ENCODE data around the gene ZNF146.
"Not testable (repeated sequence)": the region's sequence is repeated elsewhere in the genome, so short reads cannot be mapped to it uniquely, and the experiment has no call there.

ZNF146 gene

DNA sequence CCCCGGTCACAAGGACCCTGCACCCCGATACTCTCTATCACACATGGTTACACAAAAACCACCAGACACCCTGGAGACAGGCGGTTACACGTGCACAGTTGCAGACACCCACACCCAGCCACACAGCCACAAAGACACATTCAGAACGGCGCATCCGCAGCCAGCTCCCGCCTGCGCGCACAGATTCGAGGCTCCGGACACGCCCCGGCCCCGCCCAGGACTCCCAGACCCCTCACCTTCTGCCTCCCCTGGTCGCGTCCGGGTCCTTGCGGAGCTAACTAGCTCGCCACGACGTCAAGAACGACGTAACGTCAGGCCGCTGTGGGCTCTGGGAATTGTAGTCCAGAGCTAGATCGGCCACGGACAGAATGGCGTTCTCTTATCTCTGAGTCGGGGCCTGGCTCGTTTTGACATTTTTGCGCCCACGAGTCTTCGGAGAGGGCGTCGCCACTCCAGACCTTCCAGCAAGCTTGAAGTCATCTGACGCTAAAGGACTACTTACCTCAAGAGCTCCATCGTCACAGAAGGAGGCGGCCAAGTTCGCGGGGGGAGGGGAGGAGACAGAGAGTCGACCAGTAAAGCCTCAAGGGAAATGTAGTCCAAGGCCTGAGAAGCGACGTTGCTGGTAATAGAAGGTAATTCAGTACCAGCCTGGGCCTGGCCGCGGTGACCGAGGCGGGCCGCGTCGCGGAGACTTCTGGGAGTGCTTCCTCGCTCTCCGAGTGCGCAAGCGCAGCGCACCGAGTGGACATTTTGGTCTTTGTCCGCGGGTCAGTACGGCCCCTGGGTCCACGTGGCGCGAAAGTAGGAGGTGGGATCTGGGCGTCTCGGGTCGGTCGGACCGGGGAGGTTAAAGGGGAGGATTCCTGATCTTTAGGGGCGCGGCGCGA lies at the start of gene ZNF146, which contains the start of gene ZNF565:
Gene ZNF146 (plus strand): TSS at position 721 of the 890 bp plus-strand sequence. CDS start 21,335 bp downstream, outside the sequence.
Gene ZNF565 (minus strand): TSS at position 280 of the 890 bp plus-strand sequence. CDS start 12,680 bp downstream, outside the sequence.
- Histone ChIP-seq H3K4me1 (ENCODE audit: control insufficient read depth in 1 of 2, insufficient read depth in 2 of 2, low read length in 2 of 2) (peaks cover 0 to 16% of the 10 kb centered on the region in 2 donors), H3K36me3 (ENCODE audit: control insufficient read depth in 1 of 2, insufficient read depth in 2 of 2, low read length in 2 of 2) (peaks cover 0 to 4% of the 10 kb centered on the region in 2 donors), H3K27me3 (ENCODE audit: low read depth, low read length) (no peaks in the 10 kb centered on the region), H3K4me3 (ENCODE audit: low read depth in 1 of 2, low read length in 2 of 2) (peak within 1 kb of the TSS; percentile 77 to 99), H3K27ac (ENCODE audit: low read length) (peak within 1 kb of the TSS; percentile 98), H3K9me3 (ENCODE audit: control insufficient read depth in 1 of 2, low read length in 2 of 2) (no peaks in the 10 kb centered on the region)

DNA sequence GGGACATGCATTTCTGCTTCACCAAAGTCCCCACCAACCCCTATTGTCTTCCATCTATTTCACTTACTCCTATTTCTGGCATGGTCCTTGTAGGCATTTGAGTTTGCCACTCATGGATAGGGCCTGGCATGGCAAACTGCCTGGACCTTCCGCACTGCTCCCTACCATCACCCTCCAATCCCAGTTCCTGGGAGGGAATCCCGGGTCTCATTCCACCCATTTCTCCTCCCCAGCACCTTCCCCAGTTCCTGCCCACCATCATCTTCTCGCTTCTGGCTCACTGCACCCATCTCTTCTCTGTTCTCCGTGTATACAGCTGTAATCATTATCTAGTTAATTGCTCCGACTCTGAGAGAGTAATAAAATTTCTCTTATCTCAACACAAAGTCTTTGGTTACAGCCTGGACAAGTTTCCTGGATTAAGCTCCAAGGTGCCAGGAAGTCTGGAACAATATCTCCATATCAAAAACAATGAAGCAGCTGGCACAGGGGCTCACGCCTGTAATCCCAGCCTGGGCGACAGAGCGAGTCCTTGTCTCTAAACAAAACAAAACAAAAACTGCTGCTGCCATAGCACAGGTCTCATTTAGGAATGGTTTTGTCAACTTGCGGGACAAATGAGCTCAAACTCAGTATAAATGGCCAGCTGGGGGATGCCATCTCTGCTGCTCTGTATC lies 45.7 kb upstream of the ZNF146 start:
- Histone ChIP-seq H3K36me3 (ENCODE audit: control insufficient read depth in 1 of 2, insufficient read depth in 2 of 2, low read length in 2 of 2) (peaks cover 0 to 3% of the 10 kb centered on the region in 2 donors), H3K4me3 (ENCODE audit: low read depth in 1 of 2, low read length in 2 of 2) (no peak overlapping the region), H3K9me3 (ENCODE audit: control insufficient read depth in 1 of 2, low read length in 2 of 2) (no peaks in the 10 kb centered on the region), H3K27me3 (ENCODE audit: low read depth, low read length) (no peaks in the 10 kb centered on the region), H3K27ac (ENCODE audit: low read length) (no peak overlapping the region), H3K4me1 (ENCODE audit: control insufficient read depth in 1 of 2, insufficient read depth in 2 of 2, low read length in 2 of 2) (peaks cover 0 to 6% of the 10 kb centered on the region in 2 donors)

DNA sequence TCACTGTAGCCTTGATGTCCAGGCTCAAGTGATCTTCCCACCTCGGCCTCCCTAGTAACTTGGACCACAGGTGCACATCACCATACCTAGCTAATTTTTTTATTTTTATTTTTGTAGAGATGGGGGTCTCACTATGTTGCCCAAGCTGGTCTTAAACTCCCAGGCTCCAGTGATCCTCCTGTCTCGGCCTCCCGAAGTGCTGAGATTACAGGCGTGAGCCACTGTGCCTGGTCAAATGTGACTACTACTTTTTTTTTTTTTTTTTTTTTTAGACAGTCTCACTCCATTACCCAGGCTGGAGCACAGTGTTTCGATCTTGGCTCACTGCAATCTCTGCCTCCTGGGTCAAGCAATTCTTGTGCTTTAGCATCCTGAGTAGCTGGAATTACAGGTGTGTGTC lies 42.1 kb upstream of the ZNF146 start:
- no peaks in the 10 kb centered on the region for H3K27me3 ChIP-seq (ENCODE audit: low read depth, low read length)
- no peaks in the 10 kb centered on the region for H3K36me3 ChIP-seq (ENCODE audit: control insufficient read depth in 1 of 2, insufficient read depth in 2 of 2, low read length in 2 of 2)
- H3K4me3 ChIP-seq (ENCODE audit: low read depth in 1 of 2, low read length in 2 of 2), result no peak overlapping the region
- H3K4me1 ChIP-seq (ENCODE audit: control insufficient read depth in 1 of 2, insufficient read depth in 2 of 2, low read length in 2 of 2), result peaks cover 0 to 6% of the 10 kb centered on the region in 2 donors
- H3K9me3 ChIP-seq (ENCODE audit: control insufficient read depth in 1 of 2, low read length in 2 of 2), result no peaks in the 10 kb centered on the region
- H3K27ac ChIP-seq (ENCODE audit: low read length), result no peak overlapping the region

DNA sequence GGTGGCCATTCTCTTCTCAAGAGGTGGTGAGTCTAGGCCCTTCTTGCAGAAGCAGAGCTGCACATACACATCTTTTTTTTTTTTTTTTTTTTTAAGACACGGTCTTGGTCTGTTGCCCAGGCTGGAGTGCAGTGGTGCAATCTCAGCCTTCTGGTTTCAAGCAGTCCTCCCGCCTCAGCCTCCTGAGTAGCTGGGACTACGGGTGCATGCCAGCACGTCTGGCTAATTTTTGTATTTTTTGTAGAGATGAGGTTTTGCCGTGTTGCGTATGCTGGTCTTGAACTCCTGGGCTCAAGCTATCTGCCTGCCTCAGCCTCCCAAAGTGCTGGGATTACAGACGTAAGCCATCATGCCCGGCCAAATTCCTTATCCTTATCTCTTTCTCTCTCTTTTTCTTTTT lies 41.1 kb upstream of the ZNF146 start:
- H3K4me1 ChIP-seq (ENCODE audit: control insufficient read depth in 1 of 2, insufficient read depth in 2 of 2, low read length in 2 of 2); H3K9me3 ChIP-seq (ENCODE audit: control insufficient read depth in 1 of 2, low read length in 2 of 2); H3K27me3 ChIP-seq (ENCODE audit: low read depth, low read length); H3K27ac ChIP-seq (ENCODE audit: low read length); H3K4me3 ChIP-seq (ENCODE audit: low read depth in 1 of 2, low read length in 2 of 2); H3K36me3 ChIP-seq (ENCODE audit: control insufficient read depth in 1 of 2, insufficient read depth in 2 of 2, low read length in 2 of 2): not testable (repeated sequence)

DNA sequence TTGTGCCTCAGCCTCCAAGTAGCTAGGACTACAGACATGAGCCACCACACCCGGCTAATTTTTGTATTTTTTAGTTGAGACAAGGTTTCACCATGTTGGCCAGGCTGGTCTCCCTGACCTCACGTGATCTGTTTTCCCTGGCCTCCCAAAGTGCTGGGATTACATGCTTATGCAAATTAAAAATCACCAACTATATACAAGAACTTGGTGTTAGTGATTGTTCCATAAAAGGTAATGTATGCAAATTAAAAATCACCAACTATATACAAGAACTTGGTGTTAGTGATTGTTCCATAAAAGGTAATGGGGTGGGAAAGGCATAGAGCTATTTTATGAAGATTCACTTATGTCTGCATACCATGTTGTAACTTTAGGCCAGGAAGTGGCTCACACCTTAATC lies 35.8 kb upstream of the ZNF146 start:
- peaks cover 12 to 14% of the 10 kb centered on the region in 2 donors for H3K36me3 ChIP-seq (ENCODE audit: control insufficient read depth in 1 of 2, insufficient read depth in 2 of 2, low read length in 2 of 2)
- not testable (repeated sequence) for H3K9me3 ChIP-seq (ENCODE audit: control insufficient read depth in 1 of 2, low read length in 2 of 2); H3K27ac ChIP-seq (ENCODE audit: low read length); H3K4me1 ChIP-seq (ENCODE audit: control insufficient read depth in 1 of 2, insufficient read depth in 2 of 2, low read length in 2 of 2); H3K4me3 ChIP-seq (ENCODE audit: low read depth in 1 of 2, low read length in 2 of 2); H3K27me3 ChIP-seq (ENCODE audit: low read depth, low read length)

DNA sequence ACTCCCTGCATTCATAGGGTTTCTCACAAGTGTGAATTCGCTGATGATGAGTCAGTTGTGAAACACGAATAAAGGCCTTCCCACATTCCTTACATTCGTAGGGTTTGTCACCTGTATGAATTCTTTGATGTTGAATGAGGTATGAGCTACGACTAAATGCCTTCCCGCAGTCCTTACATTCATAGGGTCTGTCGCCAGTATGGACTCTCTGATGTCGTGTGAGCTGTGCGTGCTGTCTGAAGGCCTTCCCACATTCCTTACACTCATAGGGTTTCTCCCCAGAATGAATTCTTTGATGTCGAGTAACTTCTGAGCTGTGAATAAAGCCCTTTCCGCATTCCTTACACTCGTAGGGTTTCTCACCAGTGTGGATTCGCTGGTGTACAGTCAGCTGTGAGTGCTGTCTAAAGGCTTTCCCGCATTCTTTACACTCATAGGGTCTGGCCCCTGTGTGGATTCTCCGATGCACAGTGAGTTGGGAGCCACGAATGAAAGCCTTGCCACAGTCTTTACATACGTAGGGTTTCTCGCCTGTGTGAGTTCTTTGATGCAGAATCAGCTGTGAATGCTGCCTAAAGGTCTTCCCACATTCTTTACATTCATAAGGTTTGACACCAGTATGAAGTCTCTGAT lies 32.2 kb upstream of the ZNF146 start:
- Histone ChIP-seq H3K36me3 (ENCODE audit: control insufficient read depth in 1 of 2, insufficient read depth in 2 of 2, low read length in 2 of 2) (peaks cover 12 to 14% of the 10 kb centered on the region in 2 donors), H3K27ac (ENCODE audit: low read length) (no peak overlapping the region), H3K4me3 (ENCODE audit: low read depth in 1 of 2, low read length in 2 of 2) (no peak overlapping the region), H3K9me3 (ENCODE audit: control insufficient read depth in 1 of 2, low read length in 2 of 2) (no peaks in the 10 kb centered on the region), H3K27me3 (ENCODE audit: low read depth, low read length) (no peaks in the 10 kb centered on the region), H3K4me1 (ENCODE audit: control insufficient read depth in 1 of 2, insufficient read depth in 2 of 2, low read length in 2 of 2) (no peaks in the 10 kb centered on the region)

DNA sequence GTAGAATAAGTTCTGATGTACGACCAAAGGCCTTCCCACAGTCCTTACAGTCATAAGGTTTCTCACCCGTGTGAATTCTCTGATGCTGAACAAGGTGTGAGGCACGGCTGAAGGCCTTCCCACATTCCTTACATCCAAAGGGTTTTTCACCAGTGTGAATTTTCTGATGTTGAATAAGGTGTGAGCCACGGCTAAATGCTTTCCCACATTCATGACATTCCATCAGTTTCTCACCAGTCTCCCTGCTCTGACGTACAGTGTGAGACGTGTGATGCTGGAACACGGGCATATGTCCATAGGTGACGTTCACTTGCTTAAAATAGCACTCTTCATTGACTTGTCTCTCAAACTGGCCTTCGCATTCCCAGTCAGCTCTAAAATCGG lies 31.7 kb upstream of the ZNF146 start:
- H3K27ac ChIP-seq (ENCODE audit: low read length), result no peak overlapping the region
- no peaks in the 10 kb centered on the region for H3K9me3 ChIP-seq (ENCODE audit: control insufficient read depth in 1 of 2, low read length in 2 of 2)
- peaks cover 12 to 14% of the 10 kb centered on the region in 2 donors for H3K36me3 ChIP-seq (ENCODE audit: control insufficient read depth in 1 of 2, insufficient read depth in 2 of 2, low read length in 2 of 2)
- no peaks in the 10 kb centered on the region for H3K4me1 ChIP-seq (ENCODE audit: control insufficient read depth in 1 of 2, insufficient read depth in 2 of 2, low read length in 2 of 2)
- H3K4me3 ChIP-seq (ENCODE audit: low read depth in 1 of 2, low read length in 2 of 2), result no peak overlapping the region
- no peaks in the 10 kb centered on the region for H3K27me3 ChIP-seq (ENCODE audit: low read depth, low read length)

DNA sequence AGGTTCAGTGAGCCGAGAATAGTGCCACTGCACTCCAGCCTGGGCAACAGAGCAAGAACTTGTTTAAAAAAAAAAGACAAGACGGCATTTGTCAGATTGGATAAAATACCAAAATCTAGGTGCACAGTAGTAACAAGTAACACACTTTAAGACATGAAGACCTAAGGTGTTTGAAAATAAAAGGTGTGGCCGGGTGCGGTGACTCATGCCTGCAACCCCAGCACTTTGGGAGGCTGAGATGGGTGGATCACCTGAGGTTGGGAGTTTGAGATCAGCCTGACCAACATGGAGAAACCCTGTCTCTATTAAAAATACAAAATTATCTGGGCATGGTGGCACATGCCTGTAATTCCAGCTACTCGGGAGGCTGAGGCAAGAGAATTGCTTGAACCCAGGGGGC lies 28.2 kb upstream of the ZNF146 start:
- H3K27ac ChIP-seq (ENCODE audit: low read length); H3K4me3 ChIP-seq (ENCODE audit: low read depth in 1 of 2, low read length in 2 of 2); H3K27me3 ChIP-seq (ENCODE audit: low read depth, low read length); H3K9me3 ChIP-seq (ENCODE audit: control insufficient read depth in 1 of 2, low read length in 2 of 2); H3K4me1 ChIP-seq (ENCODE audit: control insufficient read depth in 1 of 2, insufficient read depth in 2 of 2, low read length in 2 of 2): not testable (repeated sequence)
- H3K36me3 ChIP-seq (ENCODE audit: control insufficient read depth in 1 of 2, insufficient read depth in 2 of 2, low read length in 2 of 2), result peaks cover 12 to 18% of the 10 kb centered on the region in 2 donors

DNA sequence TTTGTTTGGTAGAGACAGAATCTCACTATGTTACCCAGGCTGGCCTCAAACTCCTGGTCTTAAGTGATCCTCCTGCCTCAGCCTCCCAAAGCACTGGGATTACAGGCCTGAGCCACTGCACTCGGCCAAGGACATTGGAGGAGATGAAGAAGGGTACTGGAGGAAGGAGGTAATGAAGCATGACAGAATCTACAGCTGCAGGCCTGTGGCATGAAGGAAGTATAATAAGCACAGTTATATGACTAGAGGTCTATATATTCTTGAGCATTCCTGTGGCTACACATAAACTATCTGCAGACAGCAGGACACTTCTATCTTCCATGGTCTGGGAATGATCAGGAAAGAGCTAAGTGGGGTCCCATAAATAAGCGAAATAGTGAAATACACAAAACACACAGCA lies 18.7 kb upstream of the ZNF146 start:
- H3K27me3 ChIP-seq (ENCODE audit: low read depth, low read length), result no peaks in the 10 kb centered on the region
- H3K9me3 ChIP-seq (ENCODE audit: control insufficient read depth in 1 of 2, low read length in 2 of 2), result no peaks in the 10 kb centered on the region
- no peak overlapping the region for H3K27ac ChIP-seq (ENCODE audit: low read length)
- no peaks in the 10 kb centered on the region for H3K4me1 ChIP-seq (ENCODE audit: control insufficient read depth in 1 of 2, insufficient read depth in 2 of 2, low read length in 2 of 2)
- H3K4me3 ChIP-seq (ENCODE audit: low read depth in 1 of 2, low read length in 2 of 2), result no peak overlapping the region
- H3K36me3 ChIP-seq (ENCODE audit: control insufficient read depth in 1 of 2, insufficient read depth in 2 of 2, low read length in 2 of 2), result peaks cover 14 to 21% of the 10 kb centered on the region in 2 donors

DNA sequence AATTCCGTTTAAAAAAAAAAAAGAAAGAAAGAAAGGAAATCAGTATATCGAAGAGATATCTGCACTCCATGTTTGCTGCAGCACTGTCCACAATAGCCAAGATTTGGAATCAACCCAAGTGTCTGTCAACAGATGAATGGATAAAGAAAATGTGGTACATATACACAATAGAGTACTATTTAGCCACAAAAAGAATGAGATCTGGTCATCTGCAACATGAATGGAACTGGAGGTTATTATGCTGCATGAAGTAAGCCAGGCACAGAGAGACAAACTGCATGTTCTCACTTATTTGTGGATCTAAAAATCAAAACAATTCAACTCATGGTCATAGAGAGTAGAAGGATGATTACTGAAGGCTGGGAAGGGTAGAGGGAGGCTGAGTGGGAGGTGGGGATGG lies 16.8 kb upstream of the ZNF146 start:
- H3K27ac ChIP-seq (ENCODE audit: low read length), result no peak overlapping the region
- no peaks in the 10 kb centered on the region for H3K27me3 ChIP-seq (ENCODE audit: low read depth, low read length)
- no peak overlapping the region for H3K4me3 ChIP-seq (ENCODE audit: low read depth in 1 of 2, low read length in 2 of 2)
- H3K36me3 ChIP-seq (ENCODE audit: control insufficient read depth in 1 of 2, insufficient read depth in 2 of 2, low read length in 2 of 2), result peaks cover 14 to 25% of the 10 kb centered on the region in 2 donors
- no peaks in the 10 kb centered on the region for H3K9me3 ChIP-seq (ENCODE audit: control insufficient read depth in 1 of 2, low read length in 2 of 2)
- no peaks in the 10 kb centered on the region for H3K4me1 ChIP-seq (ENCODE audit: control insufficient read depth in 1 of 2, insufficient read depth in 2 of 2, low read length in 2 of 2)

DNA sequence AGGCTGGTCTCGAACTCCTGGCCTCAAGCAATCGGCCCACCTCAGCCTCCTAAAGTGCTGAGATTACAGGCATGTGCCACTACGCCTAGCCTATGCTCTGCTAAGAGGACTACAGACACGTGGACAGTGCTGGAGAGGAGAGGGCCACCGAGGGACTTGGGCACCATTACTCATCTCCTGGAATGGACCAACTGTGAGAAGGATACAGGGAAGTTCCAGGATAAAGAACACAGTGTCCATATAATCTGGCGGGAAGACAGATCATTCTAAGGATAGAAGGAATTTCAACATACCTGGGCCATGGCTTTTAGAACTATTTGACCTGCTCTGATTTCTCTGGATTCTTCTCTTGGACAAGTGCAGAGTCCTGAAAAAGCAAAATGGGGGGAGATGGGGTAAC lies 13.2 kb upstream of the ZNF146 start:
- Histone ChIP-seq H3K4me3 (ENCODE audit: low read depth in 1 of 2, low read length in 2 of 2) (no peak overlapping the region), H3K36me3 (ENCODE audit: control insufficient read depth in 1 of 2, insufficient read depth in 2 of 2, low read length in 2 of 2) (peaks cover 0 to 8% of the 10 kb centered on the region in 2 donors), H3K9me3 (ENCODE audit: control insufficient read depth in 1 of 2, low read length in 2 of 2) (no peaks in the 10 kb centered on the region), H3K4me1 (ENCODE audit: control insufficient read depth in 1 of 2, insufficient read depth in 2 of 2, low read length in 2 of 2) (no peaks in the 10 kb centered on the region), H3K27ac (ENCODE audit: low read length) (no peak overlapping the region), H3K27me3 (ENCODE audit: low read depth, low read length) (no peaks in the 10 kb centered on the region)

All from muscle layer of duodenum (tissue), 2 donors.